ENCODE measurements around the gene DES. TPM values are rescaled to one million over a fixed set of nuclear protein-coding genes. Genes with fewer than 3 reads are reported as not detected.

The DES gene
- total RNA-seq, 1 experiment from 2014 or later, result 4.2 TPM

DNA sequence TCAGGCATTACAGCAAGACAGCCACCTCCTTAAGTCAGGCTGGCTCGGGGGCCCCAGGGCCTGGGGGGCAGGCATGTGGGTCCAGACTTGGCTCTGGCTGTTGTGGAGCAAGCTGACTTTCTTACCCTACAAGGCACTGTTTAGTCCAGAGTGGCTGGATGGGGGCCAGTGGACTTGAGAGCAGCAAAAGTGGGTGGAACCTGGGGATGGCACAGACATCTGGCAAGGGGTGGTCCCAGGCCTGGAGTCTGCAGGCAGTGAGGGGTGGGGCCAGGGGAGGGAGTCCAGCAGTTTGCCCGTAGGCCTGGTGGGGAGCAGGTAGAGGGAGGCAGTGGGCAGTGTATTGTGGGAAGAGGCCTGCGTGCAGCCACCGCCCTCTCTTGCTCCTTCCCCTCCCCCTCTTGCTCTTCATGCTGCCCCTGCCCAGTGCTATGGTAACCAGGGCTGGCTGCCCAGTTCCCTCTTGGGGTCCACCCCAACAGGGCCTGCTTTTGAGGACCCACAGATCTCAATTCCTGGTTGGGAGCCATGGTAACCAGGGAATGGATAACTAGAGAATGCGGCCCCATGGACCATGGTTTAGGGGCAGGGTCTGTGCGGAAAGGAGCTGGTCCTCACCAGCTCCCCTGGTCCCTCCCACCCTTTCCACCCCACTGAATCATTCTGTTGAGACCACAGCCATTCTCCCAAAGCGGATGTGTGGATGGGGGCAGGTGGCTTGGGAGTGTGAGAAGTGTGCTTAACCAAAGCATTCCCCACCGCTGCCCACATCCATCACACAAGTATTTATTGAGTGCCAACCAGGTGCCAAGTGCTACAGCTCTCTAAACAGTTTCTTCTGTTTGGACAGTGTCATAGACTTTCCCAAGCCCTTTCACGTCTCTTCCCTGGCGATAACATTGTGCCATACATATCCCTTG, 35.8 kb downstream of the DES start:
- Histone ChIP-seq H3K27ac (ENCODE audit: low read depth, low read length) (peak overlapping the region; percentile 75), H3K9ac (ENCODE audit: low read length) (peak overlapping the region; percentile 49), H3K9me3 (ENCODE audit: control insufficient read depth in 1 of 2, insufficient read depth in 1 of 2, low read depth in 1 of 2, low read length in 2 of 2) (no peaks in the 10 kb centered on the region), H3K9me2 (ENCODE audit: insufficient read depth) (no peaks in the 10 kb centered on the region), H3K79me2 (ENCODE audit: insufficient read depth, low read length) (no peaks in the 10 kb centered on the region; the same call in 1 of the 2 replicates), H3K27me3 (ENCODE audit: insufficient read depth, low read length) (no peaks in the 10 kb centered on the region), H3K36me3 (ENCODE audit: control insufficient read depth in 1 of 2, insufficient read depth in 2 of 2, low read length in 2 of 2) (0 out of 4 replicates have a peak, but pooled peaks cover 0 to 4% of the 10 kb centered on the region in 2 experiments), H2AFZ (ENCODE audit: low read depth, low read length, poor library complexity, severe bottlenecking) (no peak overlapping the region), H3K4me1 (ENCODE audit: control insufficient read depth in 1 of 2, insufficient read depth in 2 of 2, low read length in 2 of 2) (peaks cover 26 to 63% of the 10 kb centered on the region in 2 experiments), H4K20me1 (ENCODE audit: insufficient read depth) (no peaks in the 10 kb centered on the region), H3K4me3 (replicated peaks in 1 of 2; ENCODE audit: low read depth in 1 of 2, low read length in 2 of 2) (peak overlapping the region in 1 of 2 experiments; percentile 17; a peak in 1 of 4 replicates), H3K4me2 (ENCODE audit: low read length) (peak overlapping the region; percentile 70)
- no TSS peak for BruUV-seq (replicated peaks)
- DNase-seq (ENCODE audit: low read depth, low spot score), result no peak
- intact Hi-C loops (cut with micrococcal nuclease), result no loop called here
- CTCF ChIA-PET, result interaction anchor here (1.0 to 2.8 kb wide), 5 partner anchors 9 to 76 kb away, joined by 3 to 17 read pairs (median 6); partner anchors contain the start of gene SPEG
- TF ChIP-seq, protein P1, sequence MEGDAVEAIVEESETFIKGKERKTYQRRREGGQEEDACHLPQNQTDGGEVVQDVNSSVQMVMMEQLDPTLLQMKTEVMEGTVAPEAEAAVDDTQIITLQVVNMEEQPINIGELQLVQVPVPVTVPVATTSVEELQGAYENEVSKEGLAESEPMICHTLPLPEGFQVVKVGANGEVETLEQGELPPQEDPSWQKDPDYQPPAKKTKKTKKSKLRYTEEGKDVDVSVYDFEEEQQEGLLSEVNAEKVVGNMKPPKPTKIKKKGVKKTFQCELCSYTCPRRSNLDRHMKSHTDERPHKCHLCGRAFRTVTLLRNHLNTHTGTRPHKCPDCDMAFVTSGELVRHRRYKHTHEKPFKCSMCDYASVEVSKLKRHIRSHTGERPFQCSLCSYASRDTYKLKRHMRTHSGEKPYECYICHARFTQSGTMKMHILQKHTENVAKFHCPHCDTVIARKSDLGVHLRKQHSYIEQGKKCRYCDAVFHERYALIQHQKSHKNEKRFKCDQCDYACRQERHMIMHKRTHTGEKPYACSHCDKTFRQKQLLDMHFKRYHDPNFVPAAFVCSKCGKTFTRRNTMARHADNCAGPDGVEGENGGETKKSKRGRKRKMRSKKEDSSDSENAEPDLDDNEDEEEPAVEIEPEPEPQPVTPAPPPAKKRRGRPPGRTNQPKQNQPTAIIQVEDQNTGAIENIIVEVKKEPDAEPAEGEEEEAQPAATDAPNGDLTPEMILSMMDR (IDR thresholded peaks at IDR 0.05 in 2 of 3, conservative IDR thresholded peaks at IDR 0.05 in 1 of 3; ENCODE audit: borderline replicate concordance in 1 of 3, insufficient read depth in 1 of 3, low read depth in 2 of 3, low read length in 2 of 3), result no peak
- TF ChIP-seq, protein P2, sequence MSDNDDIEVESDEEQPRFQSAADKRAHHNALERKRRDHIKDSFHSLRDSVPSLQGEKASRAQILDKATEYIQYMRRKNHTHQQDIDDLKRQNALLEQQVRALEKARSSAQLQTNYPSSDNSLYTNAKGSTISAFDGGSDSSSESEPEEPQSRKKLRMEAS (IDR thresholded peaks at IDR 0.05), result no peak
- TF ChIP-seq JUND (IDR thresholded peaks at IDR 0.05) (no peak), EGR1 (IDR thresholded peaks at IDR 0.05; ENCODE audit: low read depth) (no peak), SIN3A (IDR thresholded peaks at IDR 0.05; ENCODE audit: low read depth) (no peak), YY1 (IDR thresholded peaks at IDR 0.05; ENCODE audit: extremely low read depth, insufficient replicate concordance, low read depth, low read length) (no peak), POLR2AphosphoS5 (IDR thresholded peaks at IDR 0.05; ENCODE audit: low read depth, low read length) (no peak), ELF1 (IDR thresholded peaks at IDR 0.05; ENCODE audit: borderline replicate concordance, low read depth) (no peak)
- TF ChIP-seq, protein P3, sequence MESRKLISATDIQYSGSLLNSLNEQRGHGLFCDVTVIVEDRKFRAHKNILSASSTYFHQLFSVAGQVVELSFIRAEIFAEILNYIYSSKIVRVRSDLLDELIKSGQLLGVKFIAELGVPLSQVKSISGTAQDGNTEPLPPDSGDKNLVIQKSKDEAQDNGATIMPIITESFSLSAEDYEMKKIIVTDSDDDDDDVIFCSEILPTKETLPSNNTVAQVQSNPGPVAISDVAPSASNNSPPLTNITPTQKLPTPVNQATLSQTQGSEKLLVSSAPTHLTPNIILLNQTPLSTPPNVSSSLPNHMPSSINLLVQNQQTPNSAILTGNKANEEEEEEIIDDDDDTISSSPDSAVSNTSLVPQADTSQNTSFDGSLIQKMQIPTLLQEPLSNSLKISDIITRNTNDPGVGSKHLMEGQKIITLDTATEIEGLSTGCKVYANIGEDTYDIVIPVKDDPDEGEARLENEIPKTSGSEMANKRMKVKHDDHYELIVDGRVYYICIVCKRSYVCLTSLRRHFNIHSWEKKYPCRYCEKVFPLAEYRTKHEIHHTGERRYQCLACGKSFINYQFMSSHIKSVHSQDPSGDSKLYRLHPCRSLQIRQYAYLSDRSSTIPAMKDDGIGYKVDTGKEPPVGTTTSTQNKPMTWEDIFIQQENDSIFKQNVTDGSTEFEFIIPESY (IDR thresholded peaks at IDR 0.05; ENCODE audit: extremely low read depth, insufficient replicate concordance, low read length), result no peak
- TF ChIP-seq, protein P4, sequence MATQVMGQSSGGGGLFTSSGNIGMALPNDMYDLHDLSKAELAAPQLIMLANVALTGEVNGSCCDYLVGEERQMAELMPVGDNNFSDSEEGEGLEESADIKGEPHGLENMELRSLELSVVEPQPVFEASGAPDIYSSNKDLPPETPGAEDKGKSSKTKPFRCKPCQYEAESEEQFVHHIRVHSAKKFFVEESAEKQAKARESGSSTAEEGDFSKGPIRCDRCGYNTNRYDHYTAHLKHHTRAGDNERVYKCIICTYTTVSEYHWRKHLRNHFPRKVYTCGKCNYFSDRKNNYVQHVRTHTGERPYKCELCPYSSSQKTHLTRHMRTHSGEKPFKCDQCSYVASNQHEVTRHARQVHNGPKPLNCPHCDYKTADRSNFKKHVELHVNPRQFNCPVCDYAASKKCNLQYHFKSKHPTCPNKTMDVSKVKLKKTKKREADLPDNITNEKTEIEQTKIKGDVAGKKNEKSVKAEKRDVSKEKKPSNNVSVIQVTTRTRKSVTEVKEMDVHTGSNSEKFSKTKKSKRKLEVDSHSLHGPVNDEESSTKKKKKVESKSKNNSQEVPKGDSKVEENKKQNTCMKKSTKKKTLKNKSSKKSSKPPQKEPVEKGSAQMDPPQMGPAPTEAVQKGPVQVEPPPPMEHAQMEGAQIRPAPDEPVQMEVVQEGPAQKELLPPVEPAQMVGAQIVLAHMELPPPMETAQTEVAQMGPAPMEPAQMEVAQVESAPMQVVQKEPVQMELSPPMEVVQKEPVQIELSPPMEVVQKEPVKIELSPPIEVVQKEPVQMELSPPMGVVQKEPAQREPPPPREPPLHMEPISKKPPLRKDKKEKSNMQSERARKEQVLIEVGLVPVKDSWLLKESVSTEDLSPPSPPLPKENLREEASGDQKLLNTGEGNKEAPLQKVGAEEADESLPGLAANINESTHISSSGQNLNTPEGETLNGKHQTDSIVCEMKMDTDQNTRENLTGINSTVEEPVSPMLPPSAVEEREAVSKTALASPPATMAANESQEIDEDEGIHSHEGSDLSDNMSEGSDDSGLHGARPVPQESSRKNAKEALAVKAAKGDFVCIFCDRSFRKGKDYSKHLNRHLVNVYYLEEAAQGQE (IDR thresholded peaks at IDR 0.05; ENCODE audit: low read depth), result no peak
- POLR2A ChIA-PET, result interaction anchor here (1.2 to 1.6 kb wide), 3 partner anchors 9 to 44 kb away, joined by 3 to 15 read pairs (median 5); partner anchors contain the start of gene GMPPA
- RAD21 ChIA-PET (ENCODE audit: low non-redundant PET in 1 of 2, low total read pairs in 2 of 2, uncharacterized antibody in 2 of 2, unreplicated experiment in 2 of 2), result no interaction called here
- ATAC-seq, result peak; percentile 31

Data from HCT116 (cell line).